NK-92 (cell line): ENCODE data around the gene LRP1.

Source experiments
- DNase-seq: peaks from one replicate; lab custom pipeline; 2025; ENCODE audit not compliant: unreplicated experiment; lab: John Stamatoyannopoulos, UW

The LRP1 gene

DNA sequence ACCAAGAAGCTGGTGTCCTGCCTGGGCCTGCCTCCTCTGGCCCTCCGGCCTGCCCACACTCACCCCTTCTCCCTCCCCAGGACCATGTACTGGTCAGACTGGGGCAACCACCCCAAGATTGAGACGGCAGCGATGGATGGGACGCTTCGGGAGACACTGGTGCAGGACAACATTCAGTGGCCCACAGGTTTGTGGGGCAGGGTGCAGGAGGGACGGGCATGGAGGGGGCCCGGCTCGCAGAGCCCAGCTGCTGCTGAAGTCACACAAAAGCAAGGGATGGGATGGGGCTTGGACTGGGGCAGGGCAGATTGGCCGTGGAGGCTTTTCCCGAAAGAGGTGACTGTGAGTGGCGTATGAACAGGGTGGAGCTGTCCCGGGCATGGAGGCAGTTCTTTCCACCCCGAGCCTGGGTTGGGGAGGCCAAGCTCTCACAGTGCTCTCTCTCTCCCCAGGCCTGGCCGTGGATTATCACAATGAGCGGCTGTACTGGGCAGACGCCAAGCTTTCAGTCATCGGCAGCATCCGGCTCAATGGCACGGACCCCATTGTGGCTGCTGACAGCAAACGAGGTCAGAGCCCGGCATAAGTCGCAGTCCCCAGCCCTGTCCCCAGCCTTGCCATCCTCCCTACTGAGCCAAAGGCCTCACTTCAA is 80.5 kb downstream of the LRP1 start:
- DNase-seq, result no peak

DNA sequence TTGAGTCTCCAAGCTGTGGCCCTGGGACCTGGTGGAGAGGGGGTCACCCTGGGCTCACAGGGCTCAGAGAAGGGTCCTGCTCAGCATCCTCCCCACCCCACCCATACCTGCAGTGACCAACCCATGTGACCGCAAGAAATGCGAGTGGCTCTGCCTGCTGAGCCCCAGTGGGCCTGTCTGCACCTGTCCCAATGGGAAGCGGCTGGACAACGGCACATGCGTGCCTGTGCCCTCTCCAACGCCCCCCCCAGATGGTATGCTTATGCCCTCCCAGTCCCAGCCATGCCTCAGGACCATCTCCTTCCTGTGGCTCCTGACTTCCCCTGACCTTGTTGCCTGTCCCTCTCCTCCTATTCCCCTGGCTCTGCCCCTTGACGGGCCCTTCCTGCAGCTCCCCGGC is 81.6 kb downstream of the LRP1 start:
- no peak for DNase-seq

DNA sequence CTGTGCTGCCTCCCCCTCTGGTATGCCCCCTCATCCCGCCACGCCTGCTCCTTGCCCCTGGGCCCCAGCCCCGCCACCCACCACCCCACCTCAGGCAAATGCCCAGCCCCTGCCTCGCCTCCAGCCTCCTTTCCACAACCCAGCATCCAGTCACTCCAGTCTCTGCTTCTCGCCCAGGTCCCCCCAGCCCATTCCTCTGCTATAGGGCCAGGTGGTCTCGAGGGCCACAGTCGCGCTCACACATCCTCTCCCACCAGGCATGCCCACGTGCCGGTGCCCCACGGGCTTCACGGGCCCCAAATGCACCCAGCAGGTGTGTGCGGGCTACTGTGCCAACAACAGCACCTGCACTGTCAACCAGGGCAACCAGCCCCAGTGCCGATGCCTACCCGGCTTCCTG is 82.2 kb downstream of the LRP1 start:
- DNase-seq, result no peak

DNA sequence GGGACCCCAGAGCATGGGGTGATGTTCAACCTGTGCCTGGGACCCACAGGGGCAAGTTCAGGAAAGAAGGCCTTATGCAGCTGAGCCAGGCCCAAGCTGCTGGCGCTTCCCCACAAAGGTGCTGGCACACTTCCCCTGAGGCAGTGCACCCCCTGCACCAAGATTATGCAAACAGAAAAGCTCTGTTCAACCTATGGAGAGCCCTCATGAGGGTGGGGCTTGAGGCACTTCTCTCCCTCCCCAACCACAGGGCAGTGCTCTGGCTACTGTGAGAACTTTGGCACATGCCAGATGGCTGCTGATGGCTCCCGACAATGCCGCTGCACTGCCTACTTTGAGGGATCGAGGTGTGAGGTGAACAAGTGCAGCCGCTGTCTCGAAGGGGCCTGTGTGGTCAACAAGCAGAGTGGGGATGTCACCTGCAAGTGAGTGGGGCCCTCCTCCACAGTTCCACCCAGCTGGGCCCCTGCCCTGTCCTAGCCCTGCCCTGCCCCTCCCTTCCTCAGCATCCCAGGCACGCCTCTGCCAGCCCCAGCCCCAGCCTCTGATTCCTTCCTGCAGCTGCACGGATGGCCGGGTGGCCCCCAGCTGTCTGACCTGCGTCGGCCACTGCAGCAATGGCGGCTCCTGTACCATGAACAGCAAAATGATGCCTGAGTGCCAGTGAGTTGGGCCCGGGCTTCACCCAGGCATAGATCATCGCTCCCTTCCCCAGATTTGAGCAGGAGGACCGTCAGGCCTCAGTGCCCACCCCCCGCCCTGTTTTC is 82.8 kb downstream of the LRP1 start:
- no peak for DNase-seq

DNA sequence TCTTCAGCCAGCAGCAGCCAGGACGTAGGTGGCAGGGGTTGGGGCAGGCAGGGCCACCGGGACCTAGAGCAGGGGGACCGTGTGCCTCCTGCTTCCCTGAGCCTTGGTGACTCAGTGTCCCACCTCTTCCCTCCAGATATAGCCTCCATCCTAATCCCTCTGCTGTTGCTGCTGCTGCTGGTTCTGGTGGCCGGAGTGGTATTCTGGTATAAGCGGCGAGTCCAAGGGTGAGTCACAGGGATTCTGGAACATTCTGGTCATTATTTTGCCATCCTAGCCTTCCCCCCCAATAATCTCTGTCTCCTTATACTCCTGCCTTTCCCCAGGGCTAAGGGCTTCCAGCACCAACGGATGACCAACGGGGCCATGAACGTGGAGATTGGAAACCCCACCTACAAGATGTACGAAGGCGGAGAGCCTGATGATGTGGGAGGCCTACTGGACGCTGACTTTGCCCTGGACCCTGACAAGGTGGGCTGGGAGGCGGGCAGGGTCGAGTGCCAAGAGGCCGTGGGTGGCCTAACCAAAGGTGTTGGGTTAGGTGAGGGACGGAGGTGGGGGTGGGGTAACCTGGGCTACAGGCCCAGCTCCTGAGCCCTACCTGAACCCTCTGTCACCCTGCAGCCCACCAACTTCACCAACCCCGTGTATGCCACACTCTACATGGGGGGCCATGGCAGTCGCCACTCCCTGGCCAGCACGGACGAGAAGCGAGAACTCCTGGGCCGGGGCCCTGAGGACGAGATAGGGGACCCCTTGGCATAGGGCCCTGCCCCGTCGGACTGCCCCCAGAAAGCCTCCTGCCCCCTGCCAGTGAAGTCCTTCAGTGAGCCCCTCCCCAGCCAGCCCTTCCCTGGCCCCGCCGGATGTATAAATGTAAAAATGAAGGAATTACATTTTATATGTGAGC is 83.8 kb downstream of the LRP1 start:
- DNase-seq, result no peak

DNA sequence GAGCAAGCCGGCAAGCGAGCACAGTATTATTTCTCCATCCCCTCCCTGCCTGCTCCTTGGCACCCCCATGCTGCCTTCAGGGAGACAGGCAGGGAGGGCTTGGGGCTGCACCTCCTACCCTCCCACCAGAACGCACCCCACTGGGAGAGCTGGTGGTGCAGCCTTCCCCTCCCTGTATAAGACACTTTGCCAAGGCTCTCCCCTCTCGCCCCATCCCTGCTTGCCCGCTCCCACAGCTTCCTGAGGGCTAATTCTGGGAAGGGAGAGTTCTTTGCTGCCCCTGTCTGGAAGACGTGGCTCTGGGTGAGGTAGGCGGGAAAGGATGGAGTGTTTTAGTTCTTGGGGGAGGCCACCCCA is 84.4 kb downstream of the LRP1 start:
- no peak for DNase-seq

DNA sequence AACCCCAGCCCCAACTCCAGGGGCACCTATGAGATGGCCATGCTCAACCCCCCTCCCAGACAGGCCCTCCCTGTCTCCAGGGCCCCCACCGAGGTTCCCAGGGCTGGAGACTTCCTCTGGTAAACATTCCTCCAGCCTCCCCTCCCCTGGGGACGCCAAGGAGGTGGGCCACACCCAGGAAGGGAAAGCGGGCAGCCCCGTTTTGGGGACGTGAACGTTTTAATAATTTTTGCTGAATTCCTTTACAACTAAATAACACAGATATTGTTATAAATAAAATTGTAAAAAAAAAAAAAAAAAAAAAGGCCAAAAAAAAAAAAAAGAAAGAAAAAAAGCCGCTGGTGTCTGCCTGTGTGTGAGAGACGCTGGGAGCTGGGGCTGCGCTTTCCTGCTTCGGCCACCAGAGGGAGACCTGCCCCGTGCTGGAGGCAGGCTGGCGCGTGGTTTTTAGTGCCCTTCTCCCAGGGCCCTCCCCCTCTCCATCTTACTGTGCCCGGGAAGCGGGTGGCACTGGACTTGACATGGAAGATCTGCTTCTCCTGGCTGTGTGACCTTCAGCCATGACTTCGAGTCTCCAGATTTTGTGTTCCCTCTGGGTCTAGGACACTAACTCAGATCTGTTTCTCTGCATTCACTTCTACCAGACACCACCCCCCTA is 84.9 kb downstream of the LRP1 start:
- no peak for DNase-seq

DNA sequence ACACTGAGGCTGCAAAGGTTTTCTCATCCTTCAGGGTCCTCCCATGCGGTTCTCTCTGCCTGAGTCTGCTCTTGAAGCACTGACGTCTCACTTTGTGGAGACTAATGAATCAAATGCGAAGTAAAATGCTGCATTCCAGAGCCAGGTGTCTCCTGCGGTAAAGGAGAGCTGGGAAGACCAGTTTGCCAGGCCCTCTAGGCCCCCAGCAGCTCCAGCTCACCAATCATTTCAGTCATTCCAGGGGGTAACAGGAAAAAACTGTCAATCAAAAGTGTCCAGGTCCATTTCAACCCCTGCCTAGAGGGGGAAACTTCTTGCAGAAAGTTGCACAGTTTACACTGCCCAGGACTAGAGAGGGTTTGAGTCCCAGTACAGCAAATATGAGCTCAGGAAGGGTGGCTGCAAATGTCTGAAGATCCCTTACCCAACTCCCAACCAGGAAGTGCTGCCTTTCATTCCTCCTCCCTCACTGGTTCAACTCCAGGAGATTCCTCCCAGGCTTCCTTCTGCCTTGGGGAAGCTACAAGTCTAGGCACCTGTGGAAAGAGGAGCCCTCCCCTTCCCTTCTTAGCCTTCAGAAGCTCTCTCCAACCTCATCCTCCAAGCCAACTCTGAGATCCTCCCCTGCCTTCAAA is 85.6 kb downstream of the LRP1 start:
- DNase-seq, result no peak

DNA sequence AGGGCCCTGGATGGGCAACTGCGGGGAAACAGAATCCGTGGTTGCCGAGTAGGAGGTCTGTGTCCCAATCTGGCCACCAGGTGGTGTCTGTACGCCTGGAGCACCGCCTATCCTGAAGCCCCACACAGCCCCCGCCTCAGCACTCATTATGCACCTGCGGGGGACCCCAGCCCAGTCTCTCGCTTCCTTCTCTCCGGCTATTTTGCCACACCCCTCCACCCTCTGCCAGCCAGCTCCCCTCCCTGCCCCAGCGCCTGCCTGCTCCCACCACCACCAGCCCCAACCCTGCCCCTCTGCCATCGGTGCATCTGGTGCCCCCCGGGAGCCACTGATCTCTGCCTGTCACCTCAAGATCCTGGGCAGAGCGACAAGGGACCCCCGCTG is 86.1 kb downstream of the LRP1 start:
- peak; percentile 2 for DNase-seq

DNA sequence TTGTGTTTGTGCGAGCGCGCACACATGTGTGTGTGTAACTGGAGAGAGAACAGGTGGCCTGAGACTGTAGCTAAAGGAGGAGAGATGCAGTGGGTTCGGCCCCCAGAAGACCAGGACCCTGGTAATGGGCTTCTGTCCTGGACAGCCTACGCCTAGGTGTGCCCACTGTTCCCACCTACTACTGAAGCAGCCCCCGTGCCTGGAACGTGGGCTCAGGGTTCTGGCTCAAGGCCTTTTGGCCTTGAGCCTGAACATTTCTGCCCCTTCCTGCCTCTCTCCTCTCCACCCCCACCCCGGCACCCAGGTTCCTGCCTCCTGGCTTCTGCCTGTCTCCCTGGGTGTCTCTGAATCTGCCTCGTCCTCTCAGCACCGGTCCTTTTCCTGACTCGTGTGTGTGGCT is 86.8 kb downstream of the LRP1 start:
- DNase-seq, result no peak

DNA sequence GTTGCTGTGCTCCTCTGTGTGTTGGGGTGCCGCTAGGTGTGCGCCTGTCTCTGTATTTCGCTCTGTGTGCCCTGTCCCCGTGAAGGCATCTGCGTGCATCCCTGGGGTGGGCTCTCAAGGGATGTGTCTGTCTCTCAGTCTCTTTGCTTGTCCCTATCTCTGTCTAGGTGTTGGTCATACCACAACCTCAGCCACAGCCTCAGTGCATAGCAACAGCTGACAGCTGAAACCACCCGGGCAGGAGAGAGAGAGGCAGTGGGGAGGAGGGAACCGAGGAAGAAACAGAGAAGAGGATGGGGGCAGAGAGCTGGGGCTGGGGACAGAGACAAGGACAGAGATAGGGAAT is 87.4 kb downstream of the LRP1 start:
- no peak for DNase-seq

DNA sequence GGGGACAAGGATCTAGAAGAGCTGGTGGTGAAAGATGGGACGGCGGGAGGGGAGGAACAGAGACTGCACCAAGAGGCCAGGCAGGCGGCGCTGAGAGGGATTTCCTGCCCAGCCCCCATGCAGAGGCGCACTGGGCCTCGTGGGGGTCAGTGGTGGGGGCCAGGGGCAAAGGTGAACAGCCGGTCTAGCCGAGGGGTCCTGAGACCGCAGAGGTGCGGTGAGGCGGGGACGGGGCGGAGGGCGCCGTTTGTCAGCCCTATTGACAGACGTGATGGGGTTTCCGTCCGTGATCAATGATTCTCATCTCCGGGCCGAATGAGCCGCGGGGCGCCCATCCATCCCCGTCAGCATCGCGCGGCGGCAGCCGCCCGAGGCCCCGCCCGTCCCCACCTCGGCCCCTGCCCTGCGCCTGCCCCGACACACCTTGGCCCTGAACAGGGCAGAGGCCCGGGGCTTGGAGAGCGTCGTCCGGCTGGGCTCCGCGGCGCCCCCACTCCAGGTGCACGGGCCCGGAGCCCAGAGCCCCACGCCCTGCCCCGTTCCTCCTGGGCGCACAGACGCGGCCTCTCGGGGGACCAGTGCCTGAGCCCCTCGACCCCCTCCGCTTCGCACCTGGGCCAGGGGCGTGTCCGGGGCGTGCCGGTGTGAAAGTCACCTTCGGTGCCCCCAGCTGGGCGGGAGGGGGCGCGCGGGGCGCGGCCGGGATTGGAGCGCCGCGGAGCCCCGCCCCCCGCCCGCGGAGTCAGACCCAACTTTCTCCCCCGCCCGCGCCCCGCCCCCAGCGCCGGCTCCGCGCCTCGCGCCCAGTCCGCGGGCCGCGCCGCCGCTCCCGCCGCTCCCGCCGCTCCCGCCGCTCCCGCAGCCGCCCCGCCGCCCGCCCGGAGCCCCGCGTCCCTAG is 88.0 kb downstream of the LRP1 start, which contains the start of gene NXPH4:
NXPH4 (plus strand) TSS at position 781 of the 898 bp plus-strand sequence. CDS start 176 bp downstream, outside the sequence.
- DNase-seq, result no peak

DNA sequence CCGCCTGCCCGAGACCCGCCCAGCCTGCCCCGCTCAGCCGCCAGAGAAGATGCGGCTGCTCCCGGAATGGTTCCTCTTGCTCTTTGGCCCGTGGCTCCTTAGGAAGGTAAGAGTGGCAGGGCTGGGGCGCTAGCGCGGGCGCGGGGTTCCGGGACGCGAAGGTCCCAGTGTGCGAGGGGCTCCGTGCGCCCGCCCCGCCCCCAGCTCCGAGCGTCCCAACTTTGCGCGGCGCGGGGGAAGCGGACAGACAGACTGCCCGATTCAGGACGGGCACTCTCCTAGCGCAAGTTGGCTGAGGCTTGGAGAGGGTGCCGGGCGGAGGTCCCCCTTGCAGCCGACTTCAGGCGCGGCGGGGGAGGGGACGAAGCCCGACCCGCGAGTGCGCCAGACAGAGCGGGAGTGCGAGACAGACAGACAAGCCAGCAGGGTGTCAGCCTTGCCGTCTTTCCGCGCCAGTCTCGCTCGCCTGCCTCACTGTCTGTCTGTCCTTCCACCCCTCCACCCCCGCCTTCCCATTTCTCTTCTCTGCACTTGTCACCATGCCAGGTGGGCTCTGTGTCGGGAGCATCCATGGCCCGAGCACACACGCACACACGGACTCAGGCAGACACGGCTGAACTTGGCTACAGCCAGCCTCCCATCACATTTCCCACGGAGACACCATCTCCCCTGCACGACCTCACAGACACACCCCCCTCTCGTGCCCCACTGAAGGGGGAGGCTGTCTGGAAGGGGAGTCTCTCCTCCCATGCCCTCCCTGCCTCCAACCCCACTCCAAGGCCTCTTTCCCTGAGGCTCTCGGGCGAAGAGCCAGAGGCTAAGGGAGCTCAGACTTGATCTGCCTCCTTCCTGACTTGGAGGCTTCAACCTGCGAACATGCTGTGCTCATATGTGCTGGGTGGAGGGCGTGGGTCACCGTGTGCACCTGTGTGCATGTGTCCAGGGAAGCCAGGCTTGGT is 88.9 kb downstream of the LRP1 start:
- no peak for DNase-seq

DNA sequence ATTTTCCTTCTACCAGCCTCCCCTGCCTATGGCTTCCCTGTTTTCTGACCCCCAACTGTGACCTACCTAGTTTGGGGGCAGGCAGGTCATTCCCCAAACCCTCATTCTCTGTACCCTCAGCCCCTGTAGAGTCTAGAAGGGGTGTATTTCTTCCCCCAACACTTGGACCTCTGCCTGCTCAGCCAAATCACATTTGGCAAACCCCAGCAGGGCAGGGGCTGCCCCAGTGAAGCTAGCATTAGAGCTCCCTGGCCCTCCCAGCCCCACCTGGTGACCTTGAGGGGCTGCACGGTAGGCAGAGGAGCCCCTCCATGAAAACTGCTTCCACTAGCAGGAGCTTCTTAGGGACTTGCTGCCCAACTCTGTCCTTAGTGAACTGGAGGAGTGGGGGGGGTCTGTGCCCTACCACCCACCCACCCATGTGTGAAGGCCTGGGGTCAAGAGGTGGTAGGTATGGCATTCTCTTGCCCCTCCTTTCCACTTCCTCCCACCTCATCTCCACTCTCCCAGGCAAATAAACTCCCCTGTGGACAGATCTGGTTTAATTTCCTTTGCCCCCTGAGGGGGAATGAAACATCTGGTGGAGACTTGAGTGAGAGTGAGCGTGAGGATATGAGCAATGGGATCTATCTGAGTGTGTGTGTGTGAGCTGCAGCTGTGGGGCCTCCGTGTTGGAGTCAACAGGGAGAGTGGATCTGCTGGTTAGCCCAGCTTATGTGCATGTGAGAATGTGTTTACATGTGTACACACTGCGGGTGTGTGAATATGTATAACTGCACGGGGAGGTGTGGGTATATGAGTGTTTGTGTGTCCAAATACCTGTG is 90.0 kb downstream of the LRP1 start:
- DNase-seq, result no peak

DNA sequence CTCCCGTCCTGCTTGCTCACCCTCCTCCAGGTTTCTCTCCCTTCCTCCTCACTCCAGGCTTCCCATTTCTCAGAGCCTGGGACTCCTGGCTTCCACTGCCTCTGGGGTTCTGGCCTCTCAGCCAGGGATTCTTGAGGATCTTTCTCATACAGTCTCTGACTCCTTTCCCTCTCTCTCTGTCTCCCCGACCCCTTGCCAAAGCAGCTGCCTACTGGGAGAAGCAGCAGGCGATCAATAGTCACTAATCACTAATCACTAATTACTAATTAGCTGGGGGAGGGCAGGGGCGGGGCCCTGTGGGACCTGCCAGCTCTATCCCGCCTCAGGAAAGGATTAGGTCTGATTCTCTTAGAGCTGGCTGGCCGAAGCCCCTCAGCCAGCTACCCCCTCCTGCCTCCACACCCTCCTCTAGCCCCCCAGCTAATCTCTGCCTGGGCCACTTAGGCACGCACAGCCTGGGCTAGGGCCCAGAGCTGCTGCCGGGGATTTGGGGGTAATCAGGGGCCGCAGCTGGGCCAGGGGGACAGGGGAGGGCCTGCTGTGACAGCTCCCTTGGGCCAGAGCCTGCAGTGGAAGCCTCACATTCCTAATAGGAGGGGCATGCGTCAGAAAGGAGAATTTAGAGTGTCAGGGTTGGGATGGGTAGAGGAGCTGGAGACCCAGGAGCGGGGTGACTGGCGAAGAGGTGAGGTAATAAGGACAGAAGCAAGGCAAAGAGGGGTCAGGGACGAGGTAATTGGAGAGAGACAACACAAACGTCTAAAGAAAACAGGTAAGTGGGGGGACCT is 91.1 kb downstream of the LRP1 start:
- no peak for DNase-seq

DNA sequence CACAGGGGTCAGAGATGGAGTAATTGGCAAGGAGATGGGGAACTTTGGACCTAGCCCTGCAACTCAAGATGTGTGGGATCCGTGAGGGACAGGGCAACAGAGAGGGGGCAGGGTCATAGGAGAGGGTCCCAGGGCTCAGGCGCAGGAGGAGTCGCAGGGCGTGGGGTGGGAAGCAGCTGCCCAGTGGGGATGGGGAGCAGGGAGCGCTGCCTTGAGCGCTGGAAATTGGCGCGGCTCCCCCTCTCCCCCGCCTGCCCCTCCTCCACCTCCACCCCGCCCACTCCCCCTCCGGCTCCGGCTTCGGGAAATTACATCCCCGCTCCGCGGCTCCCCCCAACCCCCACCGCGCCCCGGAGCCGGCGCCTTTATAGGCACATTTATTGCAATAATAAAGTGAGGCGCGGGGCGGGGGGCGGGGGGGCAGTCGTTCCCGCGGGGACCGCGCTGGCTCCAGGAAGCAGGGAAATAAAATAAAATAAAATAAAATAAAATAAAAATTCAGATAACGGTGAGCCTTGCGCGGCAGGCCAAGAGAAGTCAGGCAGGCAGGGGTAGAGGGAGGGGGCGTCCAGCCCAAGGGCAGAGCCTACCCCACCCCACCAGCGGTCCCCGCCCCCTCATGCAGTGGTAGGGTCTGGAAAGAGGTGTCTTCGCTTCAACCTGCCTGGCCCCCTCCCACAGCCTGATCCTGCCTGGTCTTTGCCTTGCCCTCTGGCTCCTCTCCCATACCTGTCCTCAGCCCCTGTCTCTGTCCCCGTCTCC is 91.9 kb downstream of the LRP1 start:
- no peak for DNase-seq
